DND-41 (cell line): Measurements from ENCODE around the gene FHIT.
"Not testable (repeated sequence)": the region's sequence is repeated elsewhere in the genome, so short reads cannot be mapped to it uniquely, and the experiment has no call there.

Source experiments
- ATAC-seq: fragments of 200-7000 bp; cut with Tn5 transposase; 3 replicates; pipeline ENCODE4 v1.9.1; 2021; ENCODE audit warnings: low read depth; ENCODE audit not compliant: insufficient read depth
- DNase-seq: peaks from one replicate; pipeline ENCODE4 v3.0.0-alpha.2; 2020
- H2AFZ ChIP-seq: 2 replicates; pipeline ENCODE4 v1.6.0; 2012; ENCODE audit warnings: low read depth, low read length
- H3K27ac ChIP-seq: 2 replicates; pipeline ENCODE4 v1.5.1; 2012; ENCODE audit warnings: low read length, inconsistent platforms
- H3K27me3 ChIP-seq: fragments of 200-600 bp; sonication (generic); 2 replicates; pipeline ENCODE4 v1.6.0; 2012; ENCODE audit warnings: low read length, mild to moderate bottlenecking, inconsistent platforms; ENCODE audit not compliant: insufficient read depth, poor library complexity
- H3K36me3 ChIP-seq: 2 replicates; pipeline ENCODE4 v1.5.1; 2012; ENCODE audit warnings: low read length, inconsistent platforms; ENCODE audit not compliant: insufficient read depth
- H3K4me1 ChIP-seq: 2 replicates; pipeline ENCODE4 v1.5.1; 2012; ENCODE audit warnings: mild to moderate bottlenecking, low read length; ENCODE audit not compliant: insufficient read depth
- H3K4me2 ChIP-seq: 2 replicates; pipeline ENCODE4 v1.6.0; 2012; ENCODE audit warnings: mild to moderate bottlenecking, moderate library complexity, low read length, inconsistent platforms; ENCODE audit not compliant: insufficient read depth
- H3K4me3 ChIP-seq, 2 experiments: fragments of 200-600 bp in 1 of 2; shearing (Covaris generic) in 1 of 2; 2 replicates each; pipeline ENCODE4 v1.5.1; 2012 to 2016; ENCODE audit warnings: inconsistent platforms in 2 of 2, low read length in 2 of 2, mild to moderate bottlenecking in 2 of 2, low read depth in 1 of 2, moderate library complexity in 1 of 2
- H3K79me2 ChIP-seq: 2 replicates; pipeline ENCODE4 v1.6.0; 2012; ENCODE audit warnings: low read length, inconsistent platforms; ENCODE audit not compliant: insufficient read depth
- H3K9ac ChIP-seq: 2 replicates; pipeline ENCODE4 v1.6.0; 2012; ENCODE audit warnings: low read depth, mild to moderate bottlenecking, inconsistent platforms, low read length, moderate library complexity
- H3K9me3 ChIP-seq: 2 replicates; pipeline ENCODE4 v1.5.1; 2012; ENCODE audit warnings: low read length, moderate library complexity, mild to moderate bottlenecking, inconsistent platforms; ENCODE audit not compliant: insufficient read depth, severe bottlenecking
- H4K20me1 ChIP-seq: 2 replicates; pipeline ENCODE4 v1.6.0; 2012; ENCODE audit warnings: low read length; ENCODE audit not compliant: insufficient read depth
- EZH2 ChIP-seq: IDR thresholded peaks from 3 replicates; pipeline ENCODE4 v1.6.1; 2012; ENCODE audit warnings: borderline replicate concordance, low read depth, mild to moderate bottlenecking, moderate library complexity, low read length, inconsistent platforms; ENCODE audit not compliant: severe bottlenecking
- TF ChIP-seq, protein P1 (sequence below): IDR thresholded peaks from 2 replicates; pipeline ENCODE4 v1.5.1; 2012; ENCODE audit warnings: borderline replicate concordance, low read length, moderate library complexity, mild to moderate bottlenecking; ENCODE audit not compliant: poor library complexity, severe bottlenecking; ENCODE audit errors: extremely low read depth

Gene FHIT

GRCh38 chr3:61073566-61074165, 177.6 kb downstream of the FHIT start:
- Histone ChIP-seq H3K9me3 (no peaks in the 10 kb centered on the region), H3K27ac (no peak overlapping the region), H2AFZ (no peak overlapping the region), H3K36me3 (no peaks in the 10 kb centered on the region), H3K27me3 (no peaks in the 10 kb centered on the region), H3K4me3 (no peak overlapping the region), H3K79me2 (no peaks in the 10 kb centered on the region), H3K4me1 (no peaks in the 10 kb centered on the region), H3K4me2 (no peak overlapping the region), H3K9ac (no peak overlapping the region), H4K20me1 (no peaks in the 10 kb centered on the region)
- DNase-seq (no peak), ATAC-seq (no peak)
- TF ChIP-seq, protein P1, sequence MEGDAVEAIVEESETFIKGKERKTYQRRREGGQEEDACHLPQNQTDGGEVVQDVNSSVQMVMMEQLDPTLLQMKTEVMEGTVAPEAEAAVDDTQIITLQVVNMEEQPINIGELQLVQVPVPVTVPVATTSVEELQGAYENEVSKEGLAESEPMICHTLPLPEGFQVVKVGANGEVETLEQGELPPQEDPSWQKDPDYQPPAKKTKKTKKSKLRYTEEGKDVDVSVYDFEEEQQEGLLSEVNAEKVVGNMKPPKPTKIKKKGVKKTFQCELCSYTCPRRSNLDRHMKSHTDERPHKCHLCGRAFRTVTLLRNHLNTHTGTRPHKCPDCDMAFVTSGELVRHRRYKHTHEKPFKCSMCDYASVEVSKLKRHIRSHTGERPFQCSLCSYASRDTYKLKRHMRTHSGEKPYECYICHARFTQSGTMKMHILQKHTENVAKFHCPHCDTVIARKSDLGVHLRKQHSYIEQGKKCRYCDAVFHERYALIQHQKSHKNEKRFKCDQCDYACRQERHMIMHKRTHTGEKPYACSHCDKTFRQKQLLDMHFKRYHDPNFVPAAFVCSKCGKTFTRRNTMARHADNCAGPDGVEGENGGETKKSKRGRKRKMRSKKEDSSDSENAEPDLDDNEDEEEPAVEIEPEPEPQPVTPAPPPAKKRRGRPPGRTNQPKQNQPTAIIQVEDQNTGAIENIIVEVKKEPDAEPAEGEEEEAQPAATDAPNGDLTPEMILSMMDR, result no peak
- no peak for TF ChIP-seq EZH2

- H3K4me1 ChIP-seq, result no peaks in the 10 kb centered on the region
- no peak for TF ChIP-seq EZH2
- TF ChIP-seq, protein P1, result no peak
- no peaks in the 10 kb centered on the region for H3K9me3 ChIP-seq
Measured at GRCh38 chr3:61068084-61068483, 183.2 kb downstream of the FHIT start.

DNA sequence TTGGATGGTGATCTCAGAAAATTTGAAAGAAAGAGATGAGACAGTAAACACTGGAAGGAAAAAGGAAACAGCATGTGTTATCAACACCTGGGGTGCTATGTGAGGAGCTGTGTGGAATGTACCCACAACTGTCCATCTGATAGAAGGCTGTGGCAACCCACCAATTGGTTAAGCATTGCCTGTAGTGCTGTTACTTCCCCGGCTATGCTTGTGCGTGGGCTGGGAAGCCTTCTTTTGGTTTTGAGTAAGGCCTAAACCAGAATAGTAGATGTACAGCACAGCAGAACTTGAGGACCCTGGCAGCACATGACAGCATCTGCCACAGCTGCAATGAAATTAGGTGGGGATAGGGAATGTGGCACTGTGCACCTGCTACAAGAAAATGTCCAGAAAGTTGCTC, 184.5 kb downstream of the FHIT start:
- Histone ChIP-seq H3K9me3 (no peaks in the 10 kb centered on the region), H3K9ac (no peak overlapping the region), H2AFZ (no peak overlapping the region), H3K79me2 (no peaks in the 10 kb centered on the region), H3K27me3 (no peaks in the 10 kb centered on the region), H3K4me3 (no peak overlapping the region), H3K36me3 (no peaks in the 10 kb centered on the region), H3K4me1 (no peaks in the 10 kb centered on the region), H3K27ac (no peak overlapping the region), H3K4me2 (no peak overlapping the region), H4K20me1 (no peaks in the 10 kb centered on the region)
- ATAC-seq (peak; percentile 54; the same call in 1 of the 3 replicates), DNase-seq (peak; percentile 10)
- no peak for TF ChIP-seq EZH2
- TF ChIP-seq, protein P1, result no peak

More at GRCh38 chr3:61068084-61068483, 183.2 kb downstream of the FHIT start:
- no peaks in the 10 kb centered on the region for H3K27me3 ChIP-seq
- DNase-seq (no peak), ATAC-seq (no peak)
- H3K27ac ChIP-seq, result no peak overlapping the region
- H3K79me2 ChIP-seq, result no peaks in the 10 kb centered on the region
- no peaks in the 10 kb centered on the region for H4K20me1 ChIP-seq
- H3K9ac ChIP-seq, result no peak overlapping the region
- no peak overlapping the region for H2AFZ ChIP-seq
- H3K4me2 ChIP-seq, result no peak overlapping the region
- no peaks in the 10 kb centered on the region for H3K36me3 ChIP-seq
- H3K4me3 ChIP-seq, result no peak overlapping the region

DNA sequence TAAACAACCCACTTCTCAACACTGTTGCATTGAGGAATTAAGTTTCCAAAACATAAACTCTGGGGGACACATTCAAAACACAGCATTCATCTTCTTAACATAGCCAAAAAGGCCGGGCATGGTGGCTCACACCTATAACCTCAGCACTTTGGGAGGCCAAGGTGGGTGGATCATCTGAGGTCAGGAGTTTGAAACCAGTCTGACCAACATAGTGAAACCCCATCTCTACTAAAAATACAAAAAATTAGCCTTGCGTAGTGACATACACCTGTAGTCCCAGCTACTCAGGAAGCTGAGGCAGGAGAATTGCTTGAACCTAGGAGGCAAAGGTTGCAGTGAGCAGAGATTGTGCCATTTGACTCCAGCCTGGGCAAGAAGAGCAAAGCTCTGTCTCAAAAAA, 185.0 kb downstream of the FHIT start:
- ATAC-seq, H3K4me2 ChIP-seq, H3K36me3 ChIP-seq, H3K9me3 ChIP-seq, H3K9ac ChIP-seq, H3K27me3 ChIP-seq, H2AFZ ChIP-seq, H4K20me1 ChIP-seq, H3K4me3 ChIP-seq, H3K27ac ChIP-seq, H3K79me2 ChIP-seq, H3K4me1 ChIP-seq, DNase-seq: not testable (repeated sequence)
